ENCODE measurements around the gene RPL37. TPM values are rescaled to one million over a fixed set of nuclear protein-coding genes. Genes with fewer than 3 reads are reported as not detected.
A peak's percentile ranks its signal among the peaks of the same experiment; 100 is the strongest.
"Not testable (repeated sequence)": the region's sequence is repeated elsewhere in the genome, so short reads cannot be mapped to it uniquely, and the experiment has no call there.

RPL37 gene
- 1,000 to 10,000 TPM in 11 of 12 donors, not detected in 1; 1,250 to 3,217 (median 2,474) TPM for polyA plus RNA-seq (ENCODE audit: insufficient read length in 12 of 12)
- long read RNA-seq, donor 1, full-length matches to known transcripts: 1,397 of 1,994 reads
- long read RNA-seq, donor 1, partial matches to known transcripts: 585 of 1,994 reads
- long read RNA-seq, donor 1, other reads (novel, unspliced or antisense): 12 of 1,994 reads
- long read RNA-seq, donor 2, full-length matches to known transcripts: 914 of 1,641 reads
- long read RNA-seq, donor 2, partial matches to known transcripts: 676 of 1,641 reads
- long read RNA-seq, donor 2, other reads (novel, unspliced or antisense): 51 of 1,641 reads
- long read RNA-seq, donor 3, full-length matches to known transcripts: 551 of 805 reads
- long read RNA-seq, donor 3, partial matches to known transcripts: 221 of 805 reads
- long read RNA-seq, donor 3, other reads (novel, unspliced or antisense): 33 of 805 reads
- long read RNA-seq, donor 4, full-length matches to known transcripts: 544 of 793 reads
- long read RNA-seq, donor 4, partial matches to known transcripts: 249 of 793 reads
- long read RNA-seq, donor 4, other reads (novel, unspliced or antisense): 0 of 793 reads
- long read RNA-seq, donor 5, full-length matches to known transcripts: 791 of 1,374 reads
- long read RNA-seq, donor 5, partial matches to known transcripts: 541 of 1,374 reads
- long read RNA-seq, donor 5, other reads (novel, unspliced or antisense): 42 of 1,374 reads
- long read RNA-seq, donor 6, full-length matches to known transcripts: 725 of 1,122 reads
- long read RNA-seq, donor 6, partial matches to known transcripts: 359 of 1,122 reads
- long read RNA-seq, donor 6, other reads (novel, unspliced or antisense): 38 of 1,122 reads
- long read RNA-seq, donor 7, full-length matches to known transcripts: 660 of 1,002 reads
- long read RNA-seq, donor 7, partial matches to known transcripts: 337 of 1,002 reads
- long read RNA-seq, donor 7, other reads (novel, unspliced or antisense): 5 of 1,002 reads
- long read RNA-seq, donor 8, full-length matches to known transcripts: 1,058 of 1,640 reads
- long read RNA-seq, donor 8, partial matches to known transcripts: 513 of 1,640 reads
- long read RNA-seq, donor 8, other reads (novel, unspliced or antisense): 69 of 1,640 reads
- long read RNA-seq, donor 9, full-length matches to known transcripts: 1,054 of 1,686 reads
- long read RNA-seq, donor 9, partial matches to known transcripts: 588 of 1,686 reads
- long read RNA-seq, donor 9, other reads (novel, unspliced or antisense): 44 of 1,686 reads
- long read RNA-seq, donor 10, full-length matches to known transcripts: 1,096 of 1,581 reads
- long read RNA-seq, donor 10, partial matches to known transcripts: 470 of 1,581 reads
- long read RNA-seq, donor 10, other reads (novel, unspliced or antisense): 15 of 1,581 reads
- long read RNA-seq, donor 11, full-length matches to known transcripts: 1,528 of 2,211 reads
- long read RNA-seq, donor 11, partial matches to known transcripts: 653 of 2,211 reads
- long read RNA-seq, donor 11, other reads (novel, unspliced or antisense): 30 of 2,211 reads

GRCh38 chr5:40834849-40835787 lies at the start of gene RPL37:
Gene RPL37, minus strand, starts transcription at chr5:40835222. Its CDS starts 37 bp downstream, at chr5:40835185.
- DNase-seq: peak; percentile 97

DNA sequence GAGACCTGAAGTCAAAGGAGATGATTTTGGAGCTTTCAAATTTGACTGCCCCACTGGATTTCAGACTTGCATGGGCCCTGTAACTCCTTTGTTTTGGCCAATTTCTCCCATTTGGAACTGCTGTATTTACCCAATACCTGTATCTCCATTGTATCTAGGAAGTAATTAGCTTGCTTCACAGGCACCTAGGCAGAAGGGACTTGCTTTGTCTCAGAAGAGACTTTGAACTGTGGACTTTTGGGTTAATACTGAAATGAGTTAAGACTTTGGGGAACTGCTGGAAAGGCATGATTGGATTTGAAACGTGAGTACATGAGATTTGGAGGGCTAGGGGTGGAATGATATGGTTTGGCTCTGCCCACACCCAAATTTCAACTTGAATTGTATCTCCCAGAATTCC lies 48.0 kb upstream of the RPL37 start:
- not testable (repeated sequence) for DNase-seq

DNA sequence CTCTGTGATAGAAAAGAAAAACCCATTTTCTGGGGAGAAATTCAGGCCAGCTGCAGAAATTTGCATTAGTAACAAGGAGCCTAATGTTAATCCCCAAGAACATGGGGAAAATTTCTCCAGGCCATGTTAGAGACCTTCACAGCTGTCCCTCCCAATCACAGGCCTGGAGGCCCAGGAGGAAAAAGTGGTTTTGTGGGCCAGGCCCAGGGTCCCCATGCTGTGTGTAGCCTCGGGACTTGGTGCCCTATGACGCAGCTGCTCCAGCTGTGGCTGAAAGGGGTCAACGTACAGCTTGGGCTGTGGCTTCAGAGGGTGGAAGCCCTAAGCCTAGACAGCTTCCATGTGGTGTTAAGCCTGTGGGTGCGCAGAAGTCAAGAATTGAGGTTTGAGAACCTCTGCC lies 47.3 kb upstream of the RPL37 start:
- no peak for DNase-seq

- DNase-seq: peak; percentile 15
Measured at GRCh38 chr5:40879163-40879942, 44.3 kb upstream of the RPL37 start.

- no peak for DNase-seq
Measured at GRCh38 chr5:40877371-40877988, 42.5 kb upstream of the RPL37 start.

DNA sequence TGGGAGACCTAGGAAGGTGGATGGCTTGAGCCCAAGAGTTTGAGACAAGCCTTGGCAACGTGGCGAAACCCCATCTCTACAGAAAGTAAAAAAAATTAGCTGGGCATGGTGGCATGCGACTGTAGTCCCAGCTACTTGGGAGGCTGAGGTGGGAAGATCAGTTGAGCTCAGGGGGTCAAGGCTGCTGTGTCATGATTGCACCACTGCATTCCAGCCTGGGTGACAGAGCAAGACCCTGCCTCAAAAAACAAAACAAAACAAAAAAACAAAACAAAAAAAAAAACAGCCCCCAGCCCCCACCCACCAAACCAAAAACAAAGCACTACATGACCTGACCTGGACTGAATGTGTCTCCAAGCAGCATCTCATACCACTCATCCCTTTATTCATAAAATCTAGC lies 40.9 kb upstream of the RPL37 start:
- DNase-seq: no peak

DNA sequence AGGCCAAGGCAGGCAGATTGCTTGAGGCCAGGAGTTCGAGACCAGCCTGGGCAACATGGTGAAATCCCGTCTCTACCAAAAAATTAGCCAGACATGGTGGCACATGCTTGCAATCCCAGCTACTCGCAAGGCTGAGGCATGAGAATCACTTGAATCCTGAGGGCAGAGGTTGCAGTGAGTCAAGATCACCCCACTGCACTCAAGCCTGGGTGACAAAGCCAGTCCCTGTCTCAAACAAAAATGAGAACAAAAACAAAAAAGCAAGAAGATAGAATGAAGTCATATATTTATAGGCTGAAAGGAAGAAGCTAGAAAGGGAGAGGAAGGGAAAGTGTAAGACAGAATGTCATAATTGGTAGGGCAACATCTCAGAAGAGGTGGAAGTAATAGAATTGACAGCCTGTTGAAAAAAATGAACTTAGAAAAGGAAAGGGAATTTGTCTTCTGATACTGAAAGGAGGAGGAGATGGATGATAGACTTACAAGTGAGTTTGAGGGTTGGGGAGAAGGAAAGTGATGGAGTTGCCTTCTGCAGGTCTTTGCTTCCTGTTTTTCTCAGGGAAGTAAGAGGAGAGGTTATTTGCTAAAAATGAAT lies 38.4 kb upstream of the RPL37 start:
- no peak for DNase-seq

GRCh38 chr5:40872253-40872652 lies 37.2 kb upstream of the RPL37 start:
- not testable (repeated sequence) for DNase-seq

GRCh38 chr5:40871177-40871576 lies 36.2 kb upstream of the RPL37 start:
- no peak for DNase-seq

- no peak for DNase-seq
Measured at GRCh38 chr5:40869384-40869783, 34.4 kb upstream of the RPL37 start.

- no peak for DNase-seq
Measured at GRCh38 chr5:40866844-40867243, 31.8 kb upstream of the RPL37 start.

DNA sequence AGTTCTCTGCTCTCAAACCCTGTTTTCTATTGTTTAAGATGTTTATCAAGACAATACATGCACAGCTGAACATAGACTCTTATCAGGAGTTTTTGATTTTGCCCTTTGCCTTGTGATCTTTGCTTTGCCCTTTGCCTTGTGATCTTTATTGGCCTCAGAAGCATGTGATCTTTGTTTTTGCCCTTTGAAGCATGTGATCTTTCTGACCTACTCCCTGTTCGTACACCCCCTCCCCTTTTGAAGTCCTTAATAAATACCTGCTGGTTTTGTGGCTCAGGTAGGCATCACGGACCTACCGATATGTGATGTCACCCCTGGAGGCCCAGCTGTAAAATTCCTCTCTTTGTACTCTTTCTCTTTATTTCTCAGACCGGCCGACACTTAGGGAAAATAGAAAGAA lies 30.0 kb upstream of the RPL37 start:
- DNase-seq: not testable (repeated sequence)

GRCh38 chr5:40860711-40861110 lies 25.7 kb upstream of the RPL37 start:
- DNase-seq: no peak

GRCh38 chr5:40853632-40854192 lies 18.7 kb upstream of the RPL37 start:
- no peak for DNase-seq

- no peak for DNase-seq
Measured at GRCh38 chr5:40847525-40847924, 12.5 kb upstream of the RPL37 start.

DNA sequence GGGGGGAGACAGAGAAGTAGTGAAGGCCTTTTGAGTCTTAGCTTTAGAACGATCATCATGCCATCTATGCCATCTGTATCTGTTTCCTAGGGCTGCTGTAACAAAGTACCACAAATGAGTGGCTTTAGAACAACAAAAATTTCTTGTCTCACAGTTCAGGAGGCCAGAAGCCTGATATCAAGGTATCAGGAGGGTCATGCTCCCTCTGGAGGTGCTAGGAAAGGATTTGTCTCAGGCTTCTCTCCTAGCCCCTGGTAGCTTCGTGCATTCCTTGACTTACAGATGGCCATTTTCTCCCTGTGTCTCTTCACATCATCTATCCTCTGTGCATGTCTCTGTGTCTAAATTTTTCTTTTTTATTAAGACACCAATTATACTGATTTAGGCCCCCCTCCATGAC lies 11.3 kb upstream of the RPL37 start:
- DNase-seq: no peak

- no peak for DNase-seq
Measured at GRCh38 chr5:40844565-40844964, 9.5 kb upstream of the RPL37 start.

DNA sequence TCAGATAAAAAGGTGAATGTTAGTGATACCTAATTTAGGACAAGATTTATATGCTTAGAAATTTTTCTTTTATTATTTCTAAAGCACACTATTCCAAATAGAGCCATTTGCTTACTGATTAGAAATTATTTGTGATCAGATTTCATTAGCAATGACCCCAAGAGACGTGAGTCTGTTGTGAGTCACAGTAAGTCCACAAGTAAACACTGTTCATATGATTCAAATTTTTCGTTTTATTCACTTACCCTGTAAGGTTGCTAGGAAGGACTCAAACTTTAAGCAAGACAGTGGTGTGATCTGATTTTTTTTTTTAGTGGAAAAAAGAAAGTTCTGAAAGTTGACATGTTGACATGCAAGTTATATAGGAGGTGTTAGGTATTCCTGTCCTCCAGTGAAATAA lies 7.3 kb upstream of the RPL37 start:
- no peak for DNase-seq
